Stimulated activated naive CD8-positive, alpha-beta T cell treated with anti-CD3 and anti-CD28 coated beads, Interleukin-15, Interleukin-2, amounts not matched to agents 100 U/mL and 50 U/mL, for 24 hours (primary cell): ENCODE data around the gene CNPY1.

ENCODE experiments used
- ATAC-seq: fragments of 150-1000 bp; cut with Tn5 transposase; one replicate; pipeline ENCODE4 v1.10.0; 2021
- DNase-seq: peaks from one replicate; pipeline ENCODE4 v3.0.0; 2021

Gene CNPY1

DNA sequence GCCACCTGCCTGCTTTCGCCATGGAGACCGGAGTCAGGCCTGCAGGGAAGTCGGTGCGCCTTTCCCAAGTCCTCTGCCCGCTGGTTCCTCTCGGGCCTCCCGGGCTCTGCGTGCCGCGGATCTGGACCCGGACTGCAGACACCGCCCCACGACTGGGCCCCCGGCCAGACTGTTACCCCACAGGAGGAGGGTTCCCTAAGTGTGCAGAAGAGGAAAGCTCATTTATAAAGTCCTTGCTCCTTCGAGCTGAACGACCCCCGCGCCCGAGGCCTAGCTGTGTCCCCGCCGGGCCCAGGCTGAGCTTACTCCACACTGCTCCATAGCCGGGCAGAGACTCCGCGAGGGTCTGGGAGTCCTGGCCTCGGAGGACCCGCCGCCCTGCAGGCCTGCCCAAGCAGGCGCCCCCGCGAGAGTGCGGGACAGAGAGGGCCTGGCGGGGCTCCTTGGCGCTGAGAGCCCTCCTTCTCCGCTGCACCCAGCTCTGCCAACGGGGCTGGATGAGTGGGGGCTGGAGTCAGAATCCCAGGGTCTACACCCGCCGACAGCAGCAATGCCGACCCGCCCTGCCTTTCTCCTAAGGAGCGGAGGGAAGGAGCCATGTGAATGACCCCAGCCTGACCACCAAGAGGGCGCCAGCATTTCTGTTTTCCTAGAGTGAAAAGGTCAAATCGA, 80.1 kb downstream of the CNPY1 start:
- DNase-seq (no peak), ATAC-seq (no peak)

DNA sequence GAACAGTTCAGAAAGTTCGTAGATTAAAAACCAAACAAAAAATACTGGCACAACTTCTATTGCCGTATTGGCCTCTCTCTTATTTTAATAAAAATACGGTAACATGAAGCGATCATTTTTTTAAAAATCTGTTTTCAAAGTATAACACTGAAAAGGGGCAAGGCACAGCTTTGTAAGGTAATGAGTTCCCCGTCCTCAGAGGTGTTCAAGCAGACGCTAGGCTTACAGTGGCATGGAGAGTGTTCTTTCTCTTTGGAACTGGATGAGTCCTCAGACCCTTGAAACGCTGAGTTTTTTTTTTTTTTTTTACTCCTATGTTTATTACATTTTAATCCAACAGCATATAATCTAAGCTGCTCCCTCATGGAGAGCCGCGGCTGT, 80.6 kb downstream of the CNPY1 start:
- ATAC-seq (no peak), DNase-seq (no peak)

DNA sequence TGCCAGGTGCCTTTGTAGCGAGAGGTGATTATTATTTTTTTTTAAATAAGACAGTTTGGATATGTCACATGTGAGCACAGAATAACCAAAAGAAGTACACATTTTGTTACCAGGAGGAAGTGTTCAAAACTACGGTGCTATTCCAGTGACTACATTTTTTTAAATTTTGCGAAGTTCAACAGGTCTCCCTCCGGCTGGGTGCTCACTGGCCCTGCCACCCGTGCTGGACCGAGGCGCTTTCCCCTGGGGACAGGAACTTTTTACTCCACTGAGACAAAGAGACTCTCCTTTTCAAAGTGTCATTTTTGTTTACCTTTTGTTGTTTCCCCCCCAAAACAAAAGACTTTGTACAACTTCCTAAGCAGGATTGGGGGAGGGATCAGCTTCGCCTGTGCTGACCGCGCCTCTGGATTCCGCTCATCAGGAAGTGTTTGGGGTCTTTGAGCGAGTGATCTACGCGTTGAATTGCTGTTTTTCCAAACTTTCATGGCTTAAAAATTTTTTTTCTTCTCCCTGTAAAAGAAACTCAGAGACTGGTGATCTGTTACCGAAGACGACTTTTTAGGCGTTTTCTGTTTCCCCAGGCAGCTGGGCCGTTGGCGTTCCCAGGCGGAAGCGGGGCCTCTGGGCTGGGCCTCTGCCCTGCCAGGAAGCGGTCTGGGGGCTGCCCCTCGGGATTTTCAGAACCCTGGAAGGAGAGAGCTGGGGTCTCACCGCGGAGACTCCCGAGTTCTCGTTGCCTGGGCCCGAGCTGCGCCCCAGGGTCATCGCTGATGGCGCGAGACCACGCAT, 81.2 kb downstream of the CNPY1 start:
- no peak for DNase-seq
- no peak for ATAC-seq

DNA sequence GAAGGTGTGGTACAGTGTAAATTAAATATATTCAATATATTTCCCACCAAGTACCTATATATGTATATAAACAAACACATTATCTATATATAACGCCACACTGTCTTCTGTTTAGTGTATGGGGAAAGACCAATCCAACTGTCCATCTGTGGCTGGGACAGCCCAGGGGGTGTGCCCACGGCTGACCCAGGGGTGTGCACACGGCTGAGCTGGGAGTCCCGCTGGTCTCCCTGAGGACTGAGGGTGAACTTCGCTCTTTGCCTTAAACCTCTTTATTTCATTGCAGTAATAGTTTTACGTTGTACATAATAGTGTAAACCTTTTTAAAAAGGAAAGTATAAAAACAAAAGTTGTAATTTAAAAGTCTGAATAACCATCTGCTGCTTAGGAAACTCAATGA, 82.2 kb downstream of the CNPY1 start:
- no peak for ATAC-seq
- DNase-seq, result no peak

DNA sequence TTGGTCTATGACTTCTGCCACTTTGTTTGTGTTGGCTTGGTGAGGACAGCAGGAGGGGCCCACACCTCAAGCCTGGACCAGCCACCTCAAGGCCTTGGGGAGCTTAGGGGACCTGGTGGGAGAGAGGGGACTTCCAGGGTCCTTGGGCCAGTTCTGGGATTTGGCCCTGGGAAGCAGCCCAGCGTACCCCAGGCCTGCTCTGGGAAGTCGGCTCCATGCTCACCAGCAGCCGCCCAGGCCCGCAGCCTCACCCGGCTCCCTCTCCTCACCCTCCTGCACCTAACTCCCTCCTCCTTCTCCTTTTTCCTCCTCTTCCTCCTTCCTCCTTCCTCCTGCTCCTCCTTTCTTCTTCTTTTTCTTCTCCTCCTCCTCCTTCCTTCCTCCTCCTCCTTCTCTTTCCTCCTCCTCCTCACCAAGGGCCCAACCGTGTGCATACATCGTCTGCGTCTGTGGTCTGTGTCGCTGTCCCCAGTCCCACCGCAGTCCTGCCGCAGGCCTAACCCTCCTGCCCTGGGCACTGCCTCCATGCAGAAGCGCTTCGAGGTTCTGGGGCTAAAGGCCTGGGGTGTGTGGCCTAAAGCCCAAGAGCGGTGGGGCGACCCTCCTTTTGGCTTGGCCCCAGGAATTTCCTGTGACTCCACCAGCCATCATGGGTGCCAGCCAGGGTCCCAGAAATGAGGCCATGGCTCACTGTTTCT, 83.1 kb downstream of the CNPY1 start:
- ATAC-seq (no peak), DNase-seq (no peak)

DNA sequence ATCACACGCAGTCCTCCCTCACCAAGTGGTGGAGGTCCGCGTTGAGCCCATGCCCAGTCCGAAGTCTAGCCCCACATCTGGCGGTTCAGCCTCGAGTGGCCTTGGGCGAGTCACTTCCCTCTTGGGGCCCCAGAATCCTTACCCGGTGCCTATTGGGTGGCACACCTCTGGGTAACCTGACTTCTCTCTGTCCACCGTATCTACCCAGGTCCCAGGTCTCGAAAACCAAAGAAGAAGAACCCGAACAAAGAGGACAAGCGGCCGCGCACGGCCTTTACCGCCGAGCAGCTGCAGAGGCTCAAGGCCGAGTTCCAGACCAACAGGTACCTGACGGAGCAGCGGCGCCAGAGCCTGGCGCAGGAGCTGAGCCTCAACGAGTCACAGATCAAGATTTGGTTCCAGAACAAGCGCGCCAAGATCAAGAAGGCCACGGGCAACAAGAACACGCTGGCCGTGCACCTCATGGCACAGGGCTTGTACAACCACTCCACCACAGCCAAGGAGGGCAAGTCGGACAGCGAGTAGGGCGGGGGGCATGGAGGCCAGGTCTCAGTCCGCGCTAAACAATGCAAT, 84.1 kb downstream of the CNPY1 start:
- ATAC-seq (no peak), DNase-seq (no peak)

DNA sequence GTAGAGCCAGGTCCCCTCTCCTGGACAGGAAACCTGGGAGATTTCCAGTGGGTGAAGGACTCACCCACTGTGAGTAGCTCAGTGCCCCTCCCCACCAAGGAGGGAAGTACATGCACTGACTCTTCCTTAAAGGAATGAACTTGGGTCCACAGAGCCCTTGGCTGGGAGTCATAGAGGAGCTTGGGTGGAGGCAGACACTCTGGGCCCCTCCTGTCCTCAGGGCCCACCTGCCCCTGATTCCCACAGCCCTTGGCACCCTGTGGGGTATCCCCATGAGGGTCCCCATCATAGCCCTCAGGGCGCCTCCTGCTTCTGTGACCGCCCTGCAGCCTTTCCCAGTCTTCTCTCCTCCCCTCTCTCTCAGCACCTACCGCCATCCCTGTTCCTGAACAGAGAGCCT, 84.7 kb downstream of the CNPY1 start:
- ATAC-seq (no peak), DNase-seq (no peak)

DNA sequence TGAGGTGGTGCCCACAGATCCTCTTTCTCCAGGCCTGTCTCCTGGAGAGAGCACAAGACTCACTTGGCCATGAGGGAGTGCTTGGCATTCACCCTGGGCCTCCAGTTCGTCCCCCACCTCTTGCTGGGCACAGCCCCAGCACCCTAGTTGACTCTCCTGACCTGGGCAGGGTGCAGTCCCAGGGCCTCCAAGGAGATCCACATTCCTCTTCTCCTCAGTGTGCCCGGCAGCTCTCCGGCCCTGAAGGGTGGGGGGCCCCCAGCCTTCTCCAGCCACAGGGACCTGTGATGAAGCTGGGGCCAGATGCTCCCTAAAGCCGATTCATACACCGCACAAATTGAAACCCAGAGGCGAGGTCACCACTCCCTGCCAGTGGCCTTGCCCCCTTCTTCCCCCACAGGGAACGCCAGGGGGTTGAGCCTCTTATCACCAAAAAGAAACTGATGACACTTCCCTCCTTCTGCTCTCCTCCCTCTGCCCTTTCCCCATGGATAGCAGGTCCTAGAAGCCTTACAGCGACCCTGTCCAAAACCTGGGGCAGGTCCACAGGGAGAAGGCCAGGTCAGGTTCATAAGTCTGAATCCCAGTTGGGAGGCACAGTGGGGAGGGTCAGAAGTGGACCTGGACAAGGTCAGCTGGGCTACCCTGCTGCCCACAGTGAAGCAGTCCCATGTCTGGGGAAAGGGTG, 85.3 kb downstream of the CNPY1 start:
- ATAC-seq (no peak), DNase-seq (no peak)

DNA sequence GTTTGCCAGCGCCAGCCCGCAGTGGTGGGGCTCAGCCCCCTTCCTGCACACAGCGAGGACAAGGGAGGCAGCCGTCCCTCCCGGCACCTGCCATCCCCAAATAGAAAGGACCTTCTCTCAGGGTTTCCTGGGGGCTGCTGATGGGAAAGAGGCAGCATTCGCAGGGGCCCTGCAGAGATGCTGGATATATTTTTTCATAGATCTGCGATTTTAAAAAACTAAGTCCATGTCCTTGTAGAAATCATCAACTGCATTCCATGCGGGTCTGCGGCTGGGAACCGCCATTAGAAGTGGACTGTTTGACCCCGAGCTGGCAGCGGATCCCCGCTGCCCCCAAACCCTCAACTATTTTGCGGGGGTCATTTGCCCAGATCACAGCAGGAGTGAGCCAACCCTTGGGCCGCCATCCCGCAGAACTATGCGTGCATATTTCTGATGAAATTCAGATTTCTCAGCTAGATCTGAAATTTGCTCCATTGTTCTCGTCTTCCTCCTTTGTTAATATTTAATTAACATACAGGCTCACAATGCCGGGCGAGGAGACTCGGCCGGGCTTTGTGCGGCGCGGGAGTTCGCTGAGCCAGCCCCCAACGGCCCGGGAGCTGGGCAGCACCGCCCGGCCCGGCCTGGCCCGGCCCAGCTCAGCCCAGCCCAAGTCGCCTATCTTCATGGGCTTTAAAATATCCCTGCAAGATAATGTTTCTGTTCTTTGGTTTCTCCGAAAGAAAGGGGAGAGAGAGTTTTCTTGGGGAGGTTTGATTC, 86.5 kb downstream of the CNPY1 start:
- no peak for ATAC-seq
- no peak for DNase-seq

DNA sequence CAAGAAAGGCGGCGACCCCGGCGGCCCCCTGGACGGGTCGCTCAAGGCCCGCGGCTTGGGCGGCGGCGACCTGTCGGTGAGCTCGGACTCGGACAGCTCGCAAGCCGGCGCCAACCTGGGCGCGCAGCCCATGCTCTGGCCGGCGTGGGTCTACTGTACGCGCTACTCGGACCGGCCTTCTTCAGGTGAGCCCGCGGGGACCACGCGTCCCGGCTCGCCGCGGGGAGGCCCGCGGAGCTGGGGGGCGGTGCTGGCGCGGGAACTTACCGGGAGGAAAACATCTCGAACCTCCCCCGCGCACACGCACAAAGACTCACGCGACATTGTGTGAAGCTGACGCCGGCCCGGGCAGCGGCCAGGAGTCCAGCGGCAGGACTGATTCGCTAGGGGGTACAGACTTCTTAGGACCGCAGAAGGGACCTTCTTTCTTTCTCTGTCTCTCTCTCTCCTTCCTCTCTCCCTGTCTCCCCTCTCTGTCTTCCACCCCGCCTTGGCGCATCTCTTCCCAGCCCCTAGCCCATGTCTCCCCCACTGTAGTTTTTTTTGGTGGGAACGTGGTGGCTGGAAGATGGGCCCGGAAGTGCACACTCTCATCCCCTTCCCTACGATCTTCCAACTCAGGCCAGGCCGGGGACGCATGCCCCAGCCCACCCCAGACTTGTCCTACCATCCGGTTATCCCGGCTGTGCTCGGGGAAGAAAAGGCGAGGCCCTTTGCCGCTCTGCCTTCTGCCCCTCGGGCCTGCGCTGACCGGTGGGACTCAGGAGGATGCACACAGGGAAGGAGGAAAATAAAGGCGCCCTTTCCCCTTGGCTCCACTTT, 87.3 kb downstream of the CNPY1 start:
- ATAC-seq, result no peak
- DNase-seq, result no peak

DNA sequence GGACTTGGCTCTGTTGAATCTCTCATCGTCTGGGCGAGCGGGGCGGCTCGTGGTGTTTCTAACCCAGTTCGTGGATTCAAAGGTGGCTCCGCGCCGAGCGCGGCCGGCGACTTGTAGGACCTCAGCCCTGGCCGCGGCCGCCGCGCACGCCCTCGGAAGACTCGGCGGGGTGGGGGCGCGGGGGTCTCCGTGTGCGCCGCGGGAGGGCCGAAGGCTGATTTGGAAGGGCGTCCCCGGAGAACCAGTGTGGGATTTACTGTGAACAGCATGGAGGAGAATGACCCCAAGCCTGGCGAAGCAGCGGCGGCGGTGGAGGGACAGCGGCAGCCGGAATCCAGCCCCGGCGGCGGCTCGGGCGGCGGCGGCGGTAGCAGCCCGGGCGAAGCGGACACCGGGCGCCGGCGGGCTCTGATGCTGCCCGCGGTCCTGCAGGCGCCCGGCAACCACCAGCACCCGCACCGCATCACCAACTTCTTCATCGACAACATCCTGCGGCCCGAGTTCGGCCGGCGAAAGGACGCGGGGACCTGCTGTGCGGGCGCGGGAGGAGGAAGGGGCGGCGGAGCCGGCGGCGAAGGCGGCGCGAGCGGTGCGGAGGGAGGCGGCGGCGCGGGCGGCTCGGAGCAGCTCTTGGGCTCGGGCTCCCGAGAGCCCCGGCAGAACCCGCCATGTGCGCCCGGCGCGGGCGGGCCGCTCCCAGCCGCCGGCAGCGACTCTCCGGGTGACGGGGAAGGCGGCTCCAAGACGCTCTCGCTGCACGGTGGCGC, 88.1 kb downstream of the CNPY1 start, which contains the start of gene EN2:
TSS of gene EN2 (plus strand) at position 19 of the 767 bp plus-strand sequence. CDS start at position 268, 249 bp downstream.
- no peak for DNase-seq

DNA sequence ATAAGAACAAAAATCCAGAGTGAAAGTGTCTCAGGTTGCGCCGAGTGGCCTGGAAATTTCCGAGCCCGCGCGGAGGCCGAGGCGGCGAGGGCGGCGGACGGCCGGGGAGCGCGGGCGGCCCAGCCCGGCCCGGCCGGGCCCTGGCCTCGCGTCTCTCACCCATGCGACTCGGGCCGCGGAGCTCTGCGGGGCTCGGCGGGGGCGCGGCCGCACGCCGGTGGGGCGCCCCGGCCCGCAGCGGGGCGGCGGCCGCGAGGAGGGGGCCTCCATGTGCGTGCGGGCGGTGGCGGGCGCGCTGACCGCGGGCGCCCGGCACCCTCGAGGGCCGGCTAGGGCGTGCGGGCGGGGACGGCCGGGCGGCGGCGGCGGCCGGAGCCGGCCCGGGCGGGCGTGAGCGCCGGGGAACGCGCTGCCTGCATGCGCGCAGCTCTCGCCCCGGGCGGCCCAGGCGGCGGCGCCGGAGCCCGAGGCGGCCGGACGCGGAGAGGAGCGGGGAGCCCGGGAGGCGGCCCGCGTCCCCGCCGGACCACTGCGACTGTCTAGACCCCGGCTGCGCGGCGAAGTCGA, 88.7 kb downstream of the CNPY1 start:
- DNase-seq, result no peak
- ATAC-seq, result no peak

More for the DNA sequence above, 88.1 kb downstream of the CNPY1 start, which contains the start of gene EN2:
- no peak for ATAC-seq

DNA sequence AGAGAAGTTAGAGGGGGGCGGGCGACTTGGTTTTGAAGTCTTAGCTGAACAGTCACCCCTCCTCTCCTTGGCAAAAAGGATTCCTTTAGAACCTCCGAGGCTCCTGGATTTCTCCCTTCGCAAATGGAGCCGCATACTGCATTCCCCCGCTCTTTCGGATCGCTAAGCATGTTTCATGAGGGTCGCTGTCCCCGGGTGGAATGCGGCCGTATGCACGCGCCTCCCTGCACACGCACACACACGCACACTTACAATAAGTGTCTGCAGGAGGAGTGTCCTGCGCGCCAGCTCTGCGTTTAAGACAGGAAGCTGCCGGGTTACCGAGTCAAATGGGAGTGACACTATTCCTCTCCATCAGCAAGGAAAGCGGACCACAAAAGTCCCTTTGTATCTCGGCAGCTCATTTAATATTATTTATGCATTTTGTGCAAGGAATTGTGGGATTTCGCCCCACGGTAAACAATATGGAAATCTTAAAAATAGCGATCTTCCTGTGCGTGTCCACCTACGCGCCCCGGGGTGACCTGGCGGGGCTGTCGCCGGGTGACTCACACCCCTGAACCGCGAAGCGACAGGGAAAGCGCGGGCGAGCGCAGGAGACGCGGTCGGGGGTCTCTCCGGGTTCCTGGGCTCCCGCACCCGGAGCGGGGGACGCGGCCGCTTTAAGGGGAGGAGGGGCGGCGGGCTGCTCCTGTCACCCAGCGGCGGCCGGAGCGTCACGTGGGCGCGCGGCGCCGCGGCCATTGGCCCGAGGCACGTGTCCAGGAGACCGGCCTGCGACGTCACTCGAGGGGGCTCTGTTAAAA, 89.4 kb downstream of the CNPY1 start:
- ATAC-seq (no peak), DNase-seq (peak; percentile 51)

DNA sequence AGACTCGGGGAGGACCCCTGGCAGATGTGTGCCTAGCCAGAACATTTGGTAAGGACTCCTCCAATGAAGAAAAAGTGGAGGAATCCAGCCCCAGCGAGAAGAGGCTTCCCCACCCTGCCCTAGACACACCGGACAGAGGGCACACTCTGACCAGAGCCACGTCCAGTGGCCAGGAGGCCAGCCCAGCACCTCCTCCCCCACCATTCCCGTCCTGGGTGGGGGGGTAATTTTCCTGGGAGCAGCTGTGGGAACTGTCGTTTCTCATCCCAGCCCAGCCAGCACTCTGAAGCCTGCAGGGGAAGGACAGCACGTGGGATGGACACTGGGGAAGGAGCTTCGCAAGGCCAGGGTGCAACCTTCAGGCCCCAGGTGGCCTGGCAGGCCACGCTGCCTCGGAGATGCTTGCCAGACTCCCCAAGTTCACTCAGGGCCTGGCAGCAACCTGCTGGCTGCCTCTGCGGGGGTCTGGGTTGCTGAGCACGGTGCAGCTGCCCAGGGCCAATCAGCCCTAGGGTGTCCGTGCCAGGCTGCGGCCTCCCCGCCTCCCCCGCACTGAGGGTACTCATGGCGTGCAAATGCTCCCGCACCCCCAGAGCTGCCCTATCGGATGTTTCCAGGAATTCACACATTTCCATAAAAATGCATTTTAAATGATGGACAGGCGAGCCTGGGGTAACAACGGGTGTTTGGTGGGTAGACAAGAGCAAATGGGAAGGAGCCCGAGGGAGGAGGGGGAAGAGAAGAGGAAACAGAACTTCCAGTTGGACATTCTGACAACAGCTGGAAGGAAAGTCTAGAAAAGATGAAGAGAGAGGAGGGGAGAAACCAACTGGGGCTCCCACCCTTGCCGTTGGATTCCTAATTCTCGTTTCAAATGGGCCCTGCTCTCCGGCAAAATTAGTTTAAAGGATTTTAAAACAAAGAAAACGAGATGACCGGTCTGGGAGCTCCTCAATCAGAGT, 90.3 kb downstream of the CNPY1 start:
- no peak for ATAC-seq
- DNase-seq, result no peak

DNA sequence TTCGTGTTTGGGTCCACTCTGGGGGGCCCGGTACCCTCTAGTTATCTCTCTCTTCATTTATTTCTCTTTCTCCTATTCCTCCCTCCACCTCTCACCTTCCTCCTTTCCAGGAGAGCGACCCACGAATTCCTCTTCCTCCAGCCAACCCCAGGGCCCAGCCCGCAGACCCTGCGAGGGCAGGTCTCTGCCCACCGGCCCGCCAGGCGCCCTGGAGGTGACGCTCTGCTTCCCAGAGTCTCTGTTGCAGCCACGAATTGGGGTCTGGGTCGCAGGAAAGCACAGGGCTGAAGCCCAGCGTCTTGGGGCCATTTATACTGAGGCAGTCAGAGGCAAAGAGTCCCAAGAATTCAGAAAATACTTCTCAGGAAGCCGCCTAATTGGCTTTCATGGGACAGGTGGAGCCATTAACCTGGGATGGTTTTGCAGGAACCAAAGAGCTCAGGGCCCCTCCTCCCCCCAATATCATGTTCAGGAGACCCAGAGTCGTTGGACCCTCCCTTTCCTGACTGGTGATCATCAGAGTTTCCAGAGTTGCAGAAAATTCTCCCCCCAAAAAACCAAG, 91.1 kb downstream of the CNPY1 start:
- ATAC-seq (no peak), DNase-seq (no peak)

DNA sequence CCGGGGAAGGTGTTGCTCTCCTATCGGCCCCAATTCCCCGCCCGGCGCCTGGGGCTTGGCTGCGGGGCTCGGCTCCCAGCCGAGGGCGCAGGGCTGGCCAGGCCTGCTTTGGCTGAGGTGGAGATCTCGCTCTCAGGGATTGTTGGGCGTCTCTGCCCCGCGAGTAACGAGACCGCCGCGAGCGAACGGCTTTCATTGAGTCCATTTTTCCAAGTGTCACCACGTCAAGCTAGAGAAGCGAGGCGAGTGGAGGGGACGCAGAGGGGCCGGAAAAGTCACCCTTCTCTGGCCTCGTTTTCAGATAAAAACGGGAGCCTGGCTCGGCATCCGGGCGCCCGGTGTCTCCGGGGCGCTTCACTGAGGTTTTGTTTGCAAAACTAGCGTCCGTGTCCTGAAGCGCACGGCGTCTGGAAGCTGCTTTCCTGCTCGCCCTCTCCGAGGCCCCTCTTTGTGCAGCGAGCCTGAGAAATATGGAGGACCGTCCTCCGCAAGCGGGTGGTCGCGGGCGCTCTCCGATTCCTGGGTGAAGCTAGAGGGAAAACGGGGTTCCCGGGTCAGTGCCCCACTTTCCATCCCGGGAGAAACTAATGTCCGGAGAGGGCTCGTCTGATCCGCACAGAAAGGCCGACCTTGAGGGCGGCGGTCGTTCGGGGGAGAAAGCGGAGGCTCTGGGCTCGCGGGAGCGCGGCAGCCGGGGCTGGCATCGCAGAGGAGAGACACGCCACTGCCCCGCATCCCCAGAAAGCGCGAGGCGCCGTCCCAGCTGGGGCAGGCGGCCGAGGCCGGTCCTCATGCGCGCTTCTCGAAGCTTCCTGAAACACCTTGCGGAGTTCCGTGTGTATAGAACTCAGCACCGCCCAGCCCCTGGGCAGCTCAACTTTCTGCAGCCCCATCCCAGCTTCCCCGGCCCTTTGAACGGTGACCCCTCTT, 91.9 kb downstream of the CNPY1 start:
- ATAC-seq (no peak), DNase-seq (no peak)
